B cell (primary cell): ENCODE measurements around the gene TBC1D9B.

Source experiments
- CTCF ChIP-seq: fragments of 200-600 bp; IDR thresholded peaks from one replicate; pipeline ENCODE4 v1.8.0; 2022; ENCODE audit warnings: antibody characterized with exemption, mild to moderate bottlenecking
- EZH2 ChIP-seq: IDR thresholded peaks from 2 replicates; pipeline ENCODE4 v1.6.1; 2012; ENCODE audit warnings: borderline replicate concordance, low read depth, mild to moderate bottlenecking, moderate library complexity, low read length; ENCODE audit not compliant: insufficient read depth, poor library complexity, severe bottlenecking

- no peak for TF ChIP-seq CTCF
- TF ChIP-seq EZH2: no peak
These were observed 46.7 kb upstream of the TBC1D9B start for GRCh38 chr5:179954434-179954833.
